GM12875 (cell line): ENCODE data around the gene KLK6.

Source experiments
- H3K4me3 ChIP-seq: one replicate; pipeline ENCODE4 v1.5.1; 2011; ENCODE audit warnings: low read depth, low read length, control low read depth
- TF ChIP-seq, protein P1 (sequence below): IDR thresholded peaks from 2 replicates; pipeline ENCODE4 v1.5.1; 2011; ENCODE audit warnings: low read depth, mild to moderate bottlenecking, control low read depth, inconsistent platforms, low read length, moderate library complexity, borderline replicate concordance; ENCODE audit not compliant: insufficient read depth

Gene KLK6

DNA sequence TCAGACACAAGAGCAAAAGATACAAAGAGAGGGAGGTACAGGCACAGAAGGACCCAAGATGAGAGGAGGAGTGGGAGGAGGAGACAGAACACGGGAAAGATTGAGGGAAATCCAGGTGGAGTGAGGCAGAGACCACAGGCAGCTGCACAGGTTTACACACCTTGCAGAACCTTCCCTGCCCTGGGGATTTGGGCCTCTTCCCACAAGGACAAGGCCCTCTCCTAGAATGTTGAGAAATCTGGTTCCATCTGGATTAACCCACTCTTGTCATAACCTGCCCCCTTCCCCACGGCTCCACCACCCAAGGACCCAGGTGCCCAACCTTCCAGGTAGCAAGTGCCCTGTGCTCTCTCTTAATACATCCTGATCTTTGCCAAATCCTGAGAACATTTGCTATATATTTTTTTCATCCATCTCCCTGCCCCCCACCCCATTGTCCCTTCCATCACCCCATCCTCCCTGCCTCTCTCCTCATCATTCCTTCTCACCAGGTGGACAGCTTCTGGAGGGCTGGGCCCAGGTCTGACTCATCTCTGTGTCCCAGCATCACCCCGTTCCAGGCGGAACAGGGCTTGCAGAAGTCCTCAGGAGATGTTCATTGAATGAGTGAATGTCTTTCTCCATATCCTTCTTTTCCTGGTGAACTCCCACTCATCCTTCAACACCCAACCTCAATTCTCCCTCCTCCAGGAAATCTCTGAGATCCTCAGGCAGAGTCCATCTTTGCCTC lies 40.8 kb upstream of the KLK6 start:
- TF ChIP-seq, protein P1, sequence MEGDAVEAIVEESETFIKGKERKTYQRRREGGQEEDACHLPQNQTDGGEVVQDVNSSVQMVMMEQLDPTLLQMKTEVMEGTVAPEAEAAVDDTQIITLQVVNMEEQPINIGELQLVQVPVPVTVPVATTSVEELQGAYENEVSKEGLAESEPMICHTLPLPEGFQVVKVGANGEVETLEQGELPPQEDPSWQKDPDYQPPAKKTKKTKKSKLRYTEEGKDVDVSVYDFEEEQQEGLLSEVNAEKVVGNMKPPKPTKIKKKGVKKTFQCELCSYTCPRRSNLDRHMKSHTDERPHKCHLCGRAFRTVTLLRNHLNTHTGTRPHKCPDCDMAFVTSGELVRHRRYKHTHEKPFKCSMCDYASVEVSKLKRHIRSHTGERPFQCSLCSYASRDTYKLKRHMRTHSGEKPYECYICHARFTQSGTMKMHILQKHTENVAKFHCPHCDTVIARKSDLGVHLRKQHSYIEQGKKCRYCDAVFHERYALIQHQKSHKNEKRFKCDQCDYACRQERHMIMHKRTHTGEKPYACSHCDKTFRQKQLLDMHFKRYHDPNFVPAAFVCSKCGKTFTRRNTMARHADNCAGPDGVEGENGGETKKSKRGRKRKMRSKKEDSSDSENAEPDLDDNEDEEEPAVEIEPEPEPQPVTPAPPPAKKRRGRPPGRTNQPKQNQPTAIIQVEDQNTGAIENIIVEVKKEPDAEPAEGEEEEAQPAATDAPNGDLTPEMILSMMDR, result no peak
- no peak overlapping the region for H3K4me3 ChIP-seq

DNA sequence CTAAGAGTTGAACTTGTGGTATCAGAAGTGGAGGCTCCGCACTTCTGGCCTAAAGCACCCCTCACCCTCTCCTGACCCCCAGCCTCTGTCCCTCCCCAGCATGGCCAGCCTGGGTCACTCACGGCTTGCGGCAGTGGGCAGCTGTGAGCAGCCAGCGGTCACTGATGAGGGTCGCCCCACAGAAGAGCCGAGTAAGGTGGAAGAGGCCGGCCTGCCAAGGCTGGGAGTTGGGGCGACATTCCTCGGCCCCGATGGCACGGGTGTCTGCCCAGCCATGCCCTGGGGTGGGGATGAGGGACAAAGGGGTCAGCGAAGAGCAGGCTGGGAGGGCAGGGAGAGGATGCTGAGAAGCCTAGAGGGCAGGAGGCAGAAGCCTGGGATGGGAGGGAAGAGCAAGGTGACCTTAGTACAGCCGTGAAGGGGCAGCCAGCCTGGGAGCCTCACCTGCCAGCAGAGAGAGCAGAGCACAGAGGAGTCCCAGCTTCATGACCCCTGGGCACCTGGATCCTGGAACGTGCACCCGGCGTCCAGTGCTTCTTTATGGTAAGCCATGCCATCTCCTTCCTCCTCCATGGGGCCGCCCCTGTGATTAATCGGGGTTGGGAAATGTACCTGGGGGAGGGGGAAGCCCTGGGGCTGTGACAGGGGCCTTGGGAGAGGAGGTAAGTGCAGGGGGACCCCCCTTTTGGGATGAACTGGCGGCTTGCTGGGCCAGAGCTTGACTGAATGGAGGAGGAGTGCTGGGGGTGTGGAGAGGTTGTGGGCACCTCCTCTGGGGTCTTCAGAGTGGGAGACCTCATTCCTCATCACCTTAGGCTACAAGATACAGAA lies 39.9 kb upstream of the KLK6 start:
- H3K4me3 ChIP-seq, result no peak overlapping the region

DNA sequence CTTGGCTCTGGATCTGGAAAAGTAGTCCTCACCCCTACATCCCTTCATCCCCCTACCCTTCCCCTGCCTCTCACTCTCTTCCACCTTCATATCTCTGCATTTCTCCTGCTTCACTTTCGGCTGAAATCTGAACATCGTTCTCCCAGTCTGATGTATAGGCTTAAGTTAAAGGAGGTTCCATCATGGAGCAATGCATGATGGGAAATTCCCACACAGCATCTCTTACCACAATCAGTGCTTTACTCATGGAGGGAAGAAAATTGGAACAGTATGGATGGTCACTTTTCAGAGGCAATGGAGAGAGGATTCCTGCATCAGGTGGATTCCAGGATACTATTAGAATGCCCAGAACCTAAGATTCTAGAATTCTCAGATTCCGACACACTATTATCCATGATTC lies 38.1 kb upstream of the KLK6 start:
- H3K4me3 ChIP-seq, result no peak overlapping the region
- TF ChIP-seq, protein P1, result no peak

More for the DNA sequence above, 39.9 kb upstream of the KLK6 start:
- TF ChIP-seq, protein P1, result no peak

DNA sequence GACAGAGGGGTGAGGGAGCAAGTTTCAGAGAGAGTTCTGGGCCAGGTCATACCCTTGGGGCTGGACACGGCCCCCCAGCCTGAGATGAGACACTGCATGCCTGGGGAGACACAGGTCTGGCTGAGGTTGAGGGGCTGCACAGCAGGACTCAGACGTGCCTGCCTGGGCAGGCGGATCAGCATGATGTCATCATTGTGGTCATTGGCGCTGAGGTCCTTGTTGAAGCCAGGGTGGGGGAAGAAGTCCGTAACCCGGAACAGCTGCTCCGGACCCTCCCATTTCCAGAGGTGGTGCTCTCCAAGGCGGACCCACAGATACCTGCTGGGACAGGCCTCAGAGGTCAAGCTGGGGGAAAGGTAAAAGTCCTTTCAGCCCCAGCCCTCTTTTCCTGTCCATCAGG lies 37.0 kb upstream of the KLK6 start:
- TF ChIP-seq, protein P1, result no peak
- no peak overlapping the region for H3K4me3 ChIP-seq

DNA sequence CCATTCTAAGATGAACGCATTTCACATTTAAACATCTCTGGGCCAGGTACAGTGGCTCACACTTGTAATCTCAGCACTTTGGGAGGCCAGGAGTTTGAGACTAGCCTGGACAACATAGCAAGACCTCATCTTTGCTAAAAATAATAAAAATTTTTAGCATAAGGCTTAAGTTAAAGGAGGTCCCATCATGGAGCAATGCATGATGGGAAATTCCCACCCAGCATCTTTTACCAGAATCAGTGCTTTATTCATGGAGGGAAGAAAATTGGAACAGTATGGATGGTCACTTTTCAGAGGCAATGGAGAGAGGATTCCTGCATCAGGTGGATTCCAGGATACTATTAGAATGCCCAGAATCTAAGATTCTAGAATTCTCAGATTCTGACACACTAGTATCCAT lies 35.9 kb upstream of the KLK6 start:
- no peak overlapping the region for H3K4me3 ChIP-seq
- TF ChIP-seq, protein P1, result no peak

DNA sequence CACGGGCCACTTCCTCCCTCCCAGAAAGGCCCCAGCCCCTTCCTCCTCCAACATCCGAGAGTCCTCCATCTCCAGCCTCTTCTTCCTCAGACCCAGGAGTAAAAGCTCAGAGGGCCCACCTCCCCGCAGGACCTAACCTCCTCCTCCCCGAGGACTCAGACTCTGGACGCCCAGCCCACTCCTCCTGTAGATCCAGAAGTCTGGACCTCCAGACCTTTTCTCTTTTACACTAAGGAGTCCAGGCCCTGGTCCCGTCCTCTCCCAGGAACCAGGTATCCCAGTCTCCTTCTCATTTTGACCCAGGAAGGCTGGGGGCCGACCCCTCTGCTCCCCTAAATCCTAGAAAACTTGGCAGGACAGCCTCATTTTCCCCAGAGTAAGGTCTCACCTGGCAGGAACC lies 33.9 kb upstream of the KLK6 start:
- H3K4me3 ChIP-seq, result no peak overlapping the region
- TF ChIP-seq, protein P1, result no peak
